T-helper 2 cell (primary cell): ENCODE measurements around the gene GGNBP2.
"Not testable (repeated sequence)": the region's sequence is repeated elsewhere in the genome, so short reads cannot be mapped to it uniquely, and the experiment has no call there.

Experiments
- DNase-seq, 5 experiments: peaks; one replicate each; pipeline versions ENCODE4 v3.0.0 to v3.0.0-alpha.2; 2012 to 2022
- total RNA-seq, 2 donors: gene quantifications; one replicate each; lab custom pipeline; 2026; lab: John Stamatoyannopoulos, UW

GGNBP2 gene
- total RNA-seq = 185 to 224 reads per million in 2 donors

DNA sequence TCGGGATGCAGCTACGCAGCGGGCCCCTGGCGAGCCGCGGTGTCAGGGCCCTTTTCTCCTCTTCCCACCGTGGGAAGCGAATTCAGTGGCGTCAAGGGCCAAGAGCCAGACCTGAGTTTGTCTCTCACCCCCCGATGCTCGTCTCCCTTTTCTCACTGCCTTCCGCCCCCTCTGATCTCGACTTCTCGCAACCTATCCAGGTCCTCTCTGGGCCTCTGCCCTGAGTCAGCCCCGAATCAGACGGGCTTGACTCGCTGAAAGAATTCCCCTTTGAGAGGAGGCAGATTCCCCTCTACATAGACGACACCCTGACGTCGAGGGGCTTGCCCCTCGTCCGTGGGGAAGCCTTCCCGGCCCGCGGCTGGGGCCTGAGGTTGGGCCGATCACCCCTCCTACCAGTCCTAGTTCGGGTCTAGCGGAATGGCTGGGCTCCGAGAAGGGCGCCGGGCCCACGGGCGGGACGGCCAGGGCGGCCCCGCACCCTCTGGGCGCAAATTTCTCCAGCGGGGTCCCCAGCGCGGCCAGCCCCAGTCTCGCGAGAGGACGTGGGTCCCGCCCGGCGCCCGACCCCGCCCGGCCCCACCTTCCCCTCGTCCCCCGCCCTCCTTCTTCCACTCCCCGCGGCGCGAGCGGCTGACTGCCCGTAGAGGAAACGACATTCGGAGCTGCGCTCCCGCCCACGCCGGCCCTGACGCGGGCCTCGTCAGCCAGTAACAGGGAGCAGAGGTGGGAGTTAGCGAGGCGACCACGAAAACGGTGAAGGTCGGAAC, at the start of gene GGNBP2:
Gene GGNBP2, plus strand, starts transcription at position 613 of the 770 bp plus-strand sequence. CDS start 806 bp downstream, outside the sequence.
- DNase-seq = peak; percentile 82 to 98 (median 87)

GRCh38 chr17:36495076-36495578, 49.6 kb upstream of the GGNBP2 start:
- DNase-seq = no peak

- DNase-seq = no peak
These were observed 48.5 kb upstream of the GGNBP2 start for GRCh38 chr17:36496018-36496789.

DNA sequence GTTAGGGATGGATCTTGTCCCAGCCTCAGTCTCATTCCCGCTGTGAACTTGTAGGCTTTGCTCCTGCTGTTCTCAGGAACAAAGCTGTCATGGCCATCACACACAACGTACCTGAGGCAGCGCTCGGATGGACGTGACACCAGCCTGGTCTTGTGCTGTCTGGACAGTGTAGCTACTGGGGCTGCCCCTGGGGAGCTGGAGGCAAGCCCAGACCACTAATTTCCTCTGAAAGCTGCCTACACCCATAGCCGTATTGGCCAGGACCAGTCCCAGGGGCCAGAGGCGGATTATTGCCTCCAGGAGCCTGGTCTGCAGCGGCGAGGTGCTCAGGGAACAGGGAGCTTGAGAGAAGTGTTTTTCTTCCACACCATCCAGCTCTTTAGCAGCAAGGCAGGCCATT, 46.6 kb upstream of the GGNBP2 start:
- DNase-seq = no peak

DNA sequence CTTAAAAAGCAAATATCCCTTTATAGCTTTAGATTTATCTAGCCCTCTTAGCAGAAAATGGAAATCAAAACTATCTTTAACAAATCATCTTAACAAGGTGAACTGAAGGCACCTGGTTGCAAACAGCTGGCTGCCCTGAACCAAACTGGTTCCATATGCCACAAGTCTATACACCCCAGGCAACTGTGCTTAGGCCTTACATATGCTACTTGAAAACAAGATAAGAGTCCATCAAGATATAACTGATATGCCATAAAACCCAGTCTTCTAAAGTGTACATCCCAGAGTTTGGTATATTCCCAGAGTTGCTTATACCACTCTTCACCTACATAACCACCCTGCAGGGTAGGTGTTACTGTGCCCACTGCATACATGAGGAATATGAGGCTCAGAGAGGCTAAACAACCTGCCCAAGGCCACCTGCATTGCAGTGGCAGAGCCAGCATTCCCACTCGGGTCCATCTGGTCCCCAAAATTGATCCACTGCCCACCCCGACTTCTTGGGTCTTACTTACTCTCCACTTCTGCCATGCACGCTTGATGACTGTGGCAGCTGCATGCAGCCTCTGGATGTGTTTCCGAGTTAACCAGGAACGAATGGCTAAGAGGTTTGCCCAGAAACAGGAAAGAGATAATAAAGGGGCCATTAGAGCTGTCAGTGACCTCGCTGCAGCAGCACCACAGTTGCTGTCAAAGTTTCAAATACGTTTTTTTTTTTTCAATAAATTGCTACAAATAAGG, 46.0 kb upstream of the GGNBP2 start:
- no peak for DNase-seq

DNA sequence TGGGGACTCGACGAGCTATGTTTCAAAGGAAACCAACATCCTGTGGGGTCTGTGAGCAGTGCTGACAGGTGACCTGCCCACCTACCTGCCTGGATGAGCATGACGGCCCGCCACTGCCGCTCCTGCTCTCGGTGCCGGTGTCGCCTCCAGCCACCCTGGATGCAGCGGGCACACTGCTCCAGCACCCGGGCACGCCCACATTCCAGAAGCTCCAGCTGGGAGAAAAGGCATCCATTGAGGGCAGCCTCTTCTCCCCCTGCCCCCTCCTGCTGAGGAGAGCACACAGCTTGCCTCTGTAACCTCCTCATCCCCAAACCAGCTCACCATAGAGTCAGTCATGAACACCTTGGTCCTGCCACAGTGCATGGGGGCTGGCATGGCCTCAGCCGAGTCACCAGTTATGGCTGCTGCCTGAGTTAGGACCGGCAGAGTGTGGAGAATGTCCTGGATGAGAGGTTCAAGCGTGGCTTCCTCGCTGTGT, 43.9 kb upstream of the GGNBP2 start:
- no peak for DNase-seq

DNA sequence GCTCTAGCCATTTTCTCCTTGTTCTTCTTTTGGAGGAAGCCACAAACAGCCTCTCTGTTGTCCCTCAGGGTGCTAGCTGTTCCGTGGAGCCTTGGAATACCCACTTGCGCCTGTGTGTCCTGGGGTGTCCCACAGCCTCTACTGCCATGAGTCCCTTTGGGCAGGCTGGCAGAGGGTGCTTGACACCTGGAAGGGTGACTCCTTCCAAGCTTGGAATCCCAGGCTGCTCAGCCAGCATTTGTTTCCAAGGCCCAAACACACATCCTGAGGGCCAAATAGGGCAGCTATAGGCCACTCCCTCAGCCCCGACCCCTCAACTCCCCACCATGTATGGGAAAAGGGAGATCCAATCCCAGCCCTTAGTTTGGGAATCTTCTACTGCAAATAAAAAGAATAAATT, 43.4 kb upstream of the GGNBP2 start:
- no peak for DNase-seq

- DNase-seq = no peak
These were observed 42.8 kb upstream of the GGNBP2 start for GRCh38 chr17:36501963-36502362.

GRCh38 chr17:36503456-36504155, 41.1 kb upstream of the GGNBP2 start:
- no peak for DNase-seq

DNA sequence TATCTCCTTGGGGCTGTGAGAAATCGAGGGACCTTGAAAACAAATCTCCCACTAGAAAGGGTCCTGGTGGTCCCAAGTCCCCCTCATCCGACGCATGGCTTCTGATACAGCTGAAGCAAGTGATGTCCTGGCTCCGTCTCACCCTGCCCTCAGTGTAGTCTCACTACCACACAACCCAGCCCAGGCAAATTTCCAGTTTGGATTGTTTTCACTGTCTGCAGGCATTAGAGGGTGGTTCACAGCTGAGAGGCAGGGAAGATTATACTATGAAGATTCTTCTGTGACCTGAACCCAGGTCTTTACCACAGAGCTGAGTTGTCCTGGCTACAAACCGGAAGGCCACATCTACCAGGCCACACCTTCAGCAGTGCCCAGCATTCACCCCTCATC, 40.6 kb upstream of the GGNBP2 start:
- no peak for DNase-seq

- no peak for DNase-seq
These were observed 39.5 kb upstream of the GGNBP2 start for GRCh38 chr17:36505171-36505570.

- DNase-seq = no peak
These were observed 38.4 kb upstream of the GGNBP2 start for GRCh38 chr17:36506249-36506826.

DNA sequence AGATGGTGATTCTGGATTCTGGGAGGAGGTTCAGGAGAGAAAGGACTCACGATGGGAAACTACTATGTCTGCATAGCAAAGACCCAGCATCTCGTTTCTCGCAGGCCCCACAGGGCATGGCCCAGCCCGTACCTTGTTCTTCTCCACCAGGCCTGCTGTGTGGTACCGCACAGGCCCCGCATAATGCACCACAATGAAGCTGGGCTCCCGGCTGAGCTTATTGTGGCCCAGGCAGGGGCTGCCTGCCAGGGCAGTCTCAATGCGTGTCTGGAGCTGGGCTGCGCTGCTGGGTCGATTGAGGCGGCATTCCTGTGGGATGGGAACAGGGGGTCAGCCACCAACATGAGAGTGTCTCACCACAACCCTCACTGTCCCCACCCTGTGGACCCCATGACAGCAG, 37.9 kb upstream of the GGNBP2 start:
- no peak for DNase-seq

DNA sequence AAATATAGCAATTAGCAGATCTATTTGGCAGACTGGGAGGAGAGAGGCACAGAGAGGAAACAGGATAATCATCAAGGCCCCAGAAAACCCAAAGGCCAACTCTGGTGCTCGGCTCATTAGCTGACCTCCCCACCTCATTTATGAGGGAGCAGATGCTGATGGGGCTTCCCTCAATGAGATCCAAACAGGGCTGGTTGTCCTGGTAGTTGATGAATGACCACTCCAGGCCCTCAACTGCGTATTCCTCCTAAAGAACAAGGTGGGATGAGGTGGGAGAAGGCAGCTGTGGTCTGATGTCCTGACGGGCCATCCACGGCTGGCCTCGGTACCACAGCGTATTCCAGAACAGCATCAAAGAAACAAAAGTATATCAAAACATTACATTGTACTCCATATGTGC, 37.5 kb upstream of the GGNBP2 start:
- DNase-seq = no peak

- not testable (repeated sequence) for DNase-seq
These were observed 36.3 kb upstream of the GGNBP2 start for GRCh38 chr17:36508439-36508838.

DNA sequence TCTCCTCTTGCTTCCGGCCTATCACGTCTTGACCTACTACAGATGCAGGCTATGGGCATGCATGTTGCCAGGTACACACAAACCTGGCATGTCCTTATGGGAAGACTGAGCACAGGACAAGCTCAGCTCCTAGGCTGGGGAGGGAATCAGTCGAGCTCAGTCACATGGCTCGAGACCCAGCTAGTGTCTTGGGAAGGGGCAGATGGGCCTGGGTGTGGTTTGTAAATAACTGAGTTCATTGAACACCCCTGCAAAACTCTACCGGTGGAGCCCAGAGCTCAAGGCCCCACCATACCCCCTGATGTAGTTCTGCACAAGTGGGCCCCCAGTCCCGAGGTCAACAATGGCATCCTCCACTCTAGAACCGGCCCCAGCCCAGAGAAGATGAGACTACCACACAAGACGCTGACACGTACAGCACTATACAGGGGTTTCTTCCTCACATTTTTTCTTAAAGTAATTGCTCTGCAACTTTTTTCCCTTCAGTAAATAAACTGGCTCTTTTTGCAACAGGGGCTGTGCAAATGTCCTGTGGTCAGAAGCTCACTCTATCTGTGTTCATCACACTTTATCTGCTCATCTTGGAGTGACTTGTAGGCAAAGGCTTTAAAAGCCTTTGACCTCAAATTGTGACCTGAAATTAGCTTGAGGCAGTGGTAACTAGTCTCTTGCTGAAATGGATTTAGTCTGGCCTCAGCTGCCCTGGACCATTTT, 35.3 kb upstream of the GGNBP2 start:
- DNase-seq = no peak

DNA sequence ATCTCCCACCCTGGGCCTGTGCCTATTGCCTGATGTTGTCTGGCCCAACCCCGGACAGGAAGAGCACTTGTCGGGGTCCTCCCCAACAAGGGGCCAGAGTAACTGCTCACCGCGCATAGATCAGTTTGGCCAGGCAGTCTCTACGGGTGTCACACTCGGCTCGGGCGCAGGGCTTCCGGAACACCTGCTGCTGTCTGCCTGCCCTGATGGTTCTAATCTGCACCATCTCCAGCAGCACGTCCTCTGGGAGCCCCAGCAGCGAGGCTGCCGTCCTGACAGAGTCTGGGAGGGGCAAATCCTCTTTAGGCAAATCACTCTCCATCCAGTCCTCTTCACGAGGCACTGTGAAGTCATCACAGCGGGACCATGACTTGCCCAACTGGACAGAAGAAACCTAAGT, 34.1 kb upstream of the GGNBP2 start:
- DNase-seq = no peak

DNA sequence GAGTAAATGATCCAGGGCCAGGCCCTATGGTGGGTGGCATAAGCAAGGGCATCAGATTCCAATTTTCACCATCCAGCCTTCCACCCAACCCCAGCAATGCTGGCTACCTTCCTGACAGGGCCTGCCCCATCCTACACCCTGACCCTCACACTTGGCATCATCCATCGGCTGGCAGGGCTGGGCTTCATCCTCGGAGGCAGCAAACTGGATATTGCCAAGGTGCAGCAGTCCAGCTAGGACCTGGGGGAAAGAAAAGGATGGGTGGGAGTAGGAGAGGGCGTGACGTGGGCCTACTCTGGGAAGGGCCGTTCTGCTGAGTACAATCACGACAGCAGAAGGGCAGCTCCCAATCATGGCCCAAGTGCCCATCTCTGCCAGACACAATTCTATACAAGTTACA, 33.5 kb upstream of the GGNBP2 start:
- DNase-seq = no peak

DNA sequence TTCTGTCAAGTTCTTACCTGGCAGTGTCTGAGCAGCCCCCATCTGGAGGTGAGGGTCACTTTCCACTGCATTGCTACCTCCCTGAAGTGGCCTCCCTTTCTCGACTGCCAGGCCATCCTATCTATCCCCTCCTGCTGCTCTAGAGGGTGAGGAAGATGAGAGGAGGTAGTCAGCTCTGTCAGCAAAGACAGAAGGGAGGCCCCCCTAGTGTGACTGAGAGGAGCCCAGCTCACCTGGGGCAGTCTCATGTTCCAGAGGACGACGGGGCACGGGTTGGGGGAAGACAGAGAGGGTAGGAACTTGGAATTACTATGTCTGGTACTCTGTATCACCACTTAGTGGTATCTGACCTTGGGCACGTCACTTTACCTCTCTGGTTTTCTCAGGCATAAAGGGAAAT, 32.1 kb upstream of the GGNBP2 start:
- no peak for DNase-seq

DNA sequence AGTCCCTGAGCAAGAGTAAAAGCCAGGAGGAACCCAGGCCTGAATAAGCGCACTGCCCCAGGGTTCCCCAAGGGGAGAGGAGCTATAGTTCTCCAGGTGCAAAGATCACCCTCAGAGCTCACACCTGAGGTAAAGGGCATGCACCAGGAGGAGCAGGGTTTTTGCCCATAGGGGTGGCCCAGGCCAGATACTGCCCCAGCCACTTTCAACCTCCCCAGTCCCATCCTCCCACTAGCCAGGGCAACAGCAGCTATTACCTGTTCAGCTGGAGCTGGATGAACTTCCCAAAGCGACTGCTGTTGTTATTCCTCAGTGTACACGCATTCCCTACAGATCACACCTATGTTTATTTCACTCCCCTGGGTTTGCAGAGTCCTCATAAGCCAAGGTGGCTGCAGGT, 29.9 kb upstream of the GGNBP2 start:
- no peak for DNase-seq

- DNase-seq = no peak
These were observed 28.9 kb upstream of the GGNBP2 start for GRCh38 chr17:36515837-36516236.
